KG1 (cell line): ENCODE data around the gene TMEM39B.
A peak's percentile ranks its signal among the peaks of the same experiment; 100 is the strongest.
"Not testable (repeated sequence)": the region's sequence is repeated elsewhere in the genome, so short reads cannot be mapped to it uniquely, and the experiment has no call there.

Experiments used
- DNase-seq: peaks from one replicate; lab custom pipeline; 2025; lab: John Stamatoyannopoulos, UW

Gene TMEM39B

DNA sequence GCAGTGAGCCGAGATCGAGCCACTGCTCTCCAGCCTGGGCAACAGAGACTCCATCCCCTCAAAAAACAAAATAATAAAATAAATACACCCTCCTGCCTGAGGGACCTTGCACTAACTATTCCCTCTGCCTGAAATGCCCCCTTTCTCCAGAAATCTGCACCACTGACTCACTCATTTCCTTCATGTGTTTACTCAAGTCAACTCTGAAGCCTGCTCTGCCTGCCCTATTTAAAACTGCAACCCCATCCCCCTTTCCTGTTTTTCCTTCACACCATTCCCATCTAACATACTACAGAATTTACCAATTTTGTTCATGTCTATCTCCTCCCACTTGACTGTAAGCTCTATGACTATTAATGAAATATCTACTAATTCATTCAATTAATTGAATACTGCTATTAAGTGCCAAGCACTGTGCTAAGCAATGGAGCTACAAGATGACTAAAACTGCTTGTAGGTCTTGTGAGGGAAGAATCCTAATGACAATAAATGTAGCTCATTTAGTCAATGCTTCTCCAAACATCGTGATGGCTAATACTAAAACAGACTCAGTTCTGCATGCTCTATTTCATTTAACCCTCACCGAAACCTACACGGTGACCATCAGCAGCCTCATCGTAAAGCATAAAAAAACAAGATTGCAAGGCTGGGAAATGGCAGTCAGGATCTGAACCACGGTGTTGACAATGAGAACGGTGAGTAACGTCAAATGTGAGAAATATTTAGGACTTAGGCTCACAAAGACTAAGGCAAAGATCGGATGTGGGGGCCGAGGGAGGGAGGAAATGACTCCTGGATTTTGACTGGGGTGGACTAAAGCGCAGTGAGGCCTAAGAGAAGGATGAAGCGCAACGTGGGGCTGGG lies 749 bp upstream of the TMEM39B start:
- DNase-seq, result peak; percentile 28

DNA sequence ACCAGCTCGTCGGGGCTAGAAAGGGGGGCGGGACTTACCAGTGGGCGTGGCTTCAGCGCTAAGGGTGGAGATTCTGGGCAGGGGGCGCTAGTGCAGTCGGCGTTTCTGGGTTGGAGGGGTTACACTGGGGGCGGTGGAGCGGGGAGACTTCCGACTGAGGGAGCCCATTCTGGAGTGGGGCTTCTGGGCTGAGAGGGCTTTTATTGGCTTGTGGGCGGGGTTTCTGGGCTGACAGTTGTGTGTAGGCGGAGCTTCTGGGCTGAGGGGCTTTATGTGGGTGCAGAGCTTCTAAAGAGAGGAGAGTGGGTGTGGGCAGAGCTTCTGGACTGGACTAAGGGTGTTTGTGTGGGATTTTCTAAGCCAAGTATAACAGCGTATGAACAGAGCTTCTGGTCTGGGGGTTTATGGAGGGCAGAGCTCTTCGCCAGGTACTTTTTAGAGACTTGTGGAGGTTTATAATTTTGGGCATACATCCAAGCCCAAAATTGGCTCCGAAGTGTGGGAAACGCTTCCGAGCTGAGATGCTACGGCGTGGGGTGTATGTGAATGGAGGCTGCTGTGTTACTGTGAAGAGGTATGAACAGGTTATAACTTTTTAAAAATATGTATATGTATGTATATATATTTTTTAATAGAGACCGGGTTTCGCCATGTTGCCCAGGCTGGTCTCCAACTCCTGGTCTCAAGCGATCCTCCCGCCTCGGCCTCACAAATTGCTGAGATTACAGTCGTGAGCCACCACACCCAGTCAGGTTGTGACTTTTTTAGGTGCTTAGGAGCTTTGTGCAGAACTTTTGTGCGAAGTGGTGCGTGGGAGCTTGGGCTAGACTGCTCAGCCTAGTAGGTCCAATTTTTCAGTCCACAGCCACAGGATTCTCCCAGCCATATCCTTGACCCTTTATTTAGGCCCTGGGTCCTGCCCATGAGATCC lies 825 bp downstream of the TMEM39B start:
- DNase-seq, result peak; percentile 61

DNA sequence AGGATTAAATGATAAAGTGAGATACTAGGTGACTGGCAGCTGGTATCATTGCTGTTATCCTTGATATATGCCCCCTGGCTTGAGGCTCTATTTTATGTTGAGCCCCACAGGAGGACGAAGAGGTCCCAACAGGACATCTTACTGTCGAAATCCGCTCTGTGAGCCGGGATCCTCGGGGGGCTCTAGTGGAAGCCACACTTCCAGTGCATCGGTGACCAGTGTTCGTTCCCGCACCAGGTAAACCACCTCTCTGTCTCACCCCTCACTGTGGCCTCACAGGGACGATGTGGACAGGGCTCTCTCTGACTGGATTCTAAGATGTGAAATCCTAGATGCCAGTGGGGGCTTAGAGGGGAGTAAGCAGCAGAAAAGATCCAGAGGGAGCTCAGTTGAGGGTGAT lies 2.1 kb downstream of the TMEM39B start:
- no peak for DNase-seq

GRCh38 chr1:32077451-32077850 lies 4.7 kb downstream of the TMEM39B start:
- no peak for DNase-seq

GRCh38 chr1:32082022-32082421 lies 9.3 kb downstream of the TMEM39B start:
- DNase-seq, result no peak

GRCh38 chr1:32086381-32086780 lies 13.6 kb downstream of the TMEM39B start:
- DNase-seq, result not testable (repeated sequence)

- DNase-seq, result no peak
These were observed 18.4 kb downstream of the TMEM39B start for GRCh38 chr1:32091176-32091575.

DNA sequence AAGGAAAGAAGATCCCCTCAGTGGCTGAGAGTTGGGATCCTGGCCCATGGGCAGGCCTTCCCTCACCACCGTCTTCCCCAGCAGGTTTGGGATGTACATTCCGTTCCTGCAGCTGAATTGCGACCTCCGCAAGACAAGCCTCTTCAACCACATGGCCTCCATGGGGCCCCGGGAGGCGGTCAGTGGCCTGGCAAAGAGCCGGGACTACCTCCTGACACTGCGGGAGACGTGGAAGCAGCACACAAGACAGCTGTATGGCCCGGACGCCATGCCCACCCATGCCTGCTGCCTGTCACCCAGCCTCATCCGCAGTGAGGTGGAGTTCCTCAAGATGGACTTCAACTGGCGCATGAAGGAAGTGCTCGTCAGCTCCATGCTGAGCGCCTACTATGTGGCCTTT lies 18.9 kb downstream of the TMEM39B start:
- DNase-seq, result no peak

DNA sequence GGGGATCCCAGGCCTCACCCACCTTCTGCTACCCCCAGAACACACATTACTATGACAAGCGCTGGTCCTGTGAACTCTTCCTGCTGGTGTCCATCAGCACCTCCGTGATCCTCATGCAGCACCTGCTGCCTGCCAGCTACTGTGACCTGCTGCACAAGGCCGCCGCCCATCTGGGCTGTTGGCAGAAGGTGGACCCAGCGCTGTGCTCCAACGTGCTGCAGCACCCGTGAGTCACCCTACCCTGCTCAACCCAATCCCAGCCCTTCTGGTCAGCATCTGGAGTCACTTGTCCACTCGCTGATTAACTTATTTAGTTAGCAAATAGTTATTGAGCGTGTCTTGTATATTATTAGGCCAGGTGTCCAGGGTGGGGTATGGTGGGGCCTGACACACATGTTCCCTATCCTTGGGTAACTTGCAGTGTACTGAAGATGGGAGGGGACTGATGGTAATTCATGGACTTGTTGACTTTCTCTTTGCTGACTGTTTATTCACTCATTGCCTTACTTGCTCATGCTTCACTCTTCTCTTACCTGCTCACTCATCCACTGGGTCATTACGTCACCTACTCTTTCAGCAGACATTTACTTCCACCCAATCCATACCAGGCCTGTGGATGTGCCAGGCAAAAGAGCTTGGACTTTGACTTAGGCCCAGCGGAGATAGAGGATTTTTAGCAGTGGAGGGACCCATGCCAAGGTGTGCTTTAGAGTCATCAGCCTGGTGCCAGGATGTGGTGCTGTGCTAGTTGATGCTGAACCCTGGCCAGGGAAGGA lies 22.2 kb downstream of the TMEM39B start:
- DNase-seq, result no peak

DNA sequence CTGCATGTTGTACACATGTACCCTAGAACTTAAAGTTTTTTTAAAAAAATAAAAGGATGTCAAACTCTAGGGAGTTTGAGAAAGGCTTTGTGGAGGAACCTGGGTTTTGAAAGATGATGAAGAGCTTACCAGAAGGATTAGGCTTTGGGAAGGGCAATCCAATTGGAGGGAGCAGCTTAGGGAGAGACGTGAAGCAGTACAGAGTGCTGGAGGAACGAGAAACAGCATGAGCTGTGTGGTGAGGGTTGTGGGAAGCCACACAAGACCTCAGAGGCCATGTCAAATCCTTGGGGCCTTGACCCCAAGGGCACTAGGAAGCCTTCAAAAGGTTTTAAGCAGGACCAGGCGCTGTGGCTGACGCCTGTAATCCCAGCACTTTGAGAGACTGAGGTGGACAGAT lies 26.7 kb downstream of the TMEM39B start:
- no peak for DNase-seq

DNA sequence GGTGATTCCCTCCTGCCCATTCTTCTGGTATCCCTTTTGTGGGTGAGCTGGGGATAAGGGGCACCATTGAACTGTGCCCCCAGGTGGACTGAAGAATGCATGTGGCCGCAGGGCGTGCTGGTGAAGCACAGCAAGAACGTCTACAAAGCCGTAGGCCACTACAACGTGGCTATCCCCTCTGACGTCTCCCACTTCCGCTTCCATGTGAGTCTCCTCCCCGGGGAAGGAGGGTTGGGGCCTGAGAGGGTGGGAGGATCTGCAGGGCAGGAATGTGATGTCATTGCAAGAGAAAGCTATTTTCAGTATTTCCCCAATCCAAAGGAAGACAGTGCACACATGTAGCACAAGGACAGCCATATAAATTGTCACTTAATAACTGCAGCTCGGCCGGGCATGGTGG lies 27.6 kb downstream of the TMEM39B start:
- no peak for DNase-seq

GRCh38 chr1:32100807-32101708 lies 28.3 kb downstream of the TMEM39B start:
- no peak for DNase-seq

- no peak for DNase-seq
These were observed 31.4 kb downstream of the TMEM39B start for GRCh38 chr1:32104127-32104526.

DNA sequence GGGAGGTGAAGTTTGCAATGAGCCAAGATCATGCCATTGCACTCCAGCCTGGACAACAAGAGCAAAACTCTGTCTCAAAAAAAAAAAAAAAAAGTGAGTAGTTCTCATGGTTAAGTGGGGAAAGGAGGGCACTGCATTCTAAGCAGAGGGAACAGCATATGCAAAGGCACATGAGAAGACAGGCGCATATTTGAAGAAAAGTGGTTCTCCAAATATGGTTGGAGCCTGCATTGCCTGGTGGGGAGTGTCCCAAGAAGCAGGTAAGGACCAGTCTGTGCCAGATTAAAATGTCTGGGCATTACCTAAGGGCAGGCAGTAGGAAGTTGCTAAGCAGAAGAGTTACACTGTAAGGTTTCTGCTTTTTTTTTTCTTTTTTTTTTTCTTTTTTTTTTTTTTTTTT lies 32.6 kb downstream of the TMEM39B start:
- no peak for DNase-seq

DNA sequence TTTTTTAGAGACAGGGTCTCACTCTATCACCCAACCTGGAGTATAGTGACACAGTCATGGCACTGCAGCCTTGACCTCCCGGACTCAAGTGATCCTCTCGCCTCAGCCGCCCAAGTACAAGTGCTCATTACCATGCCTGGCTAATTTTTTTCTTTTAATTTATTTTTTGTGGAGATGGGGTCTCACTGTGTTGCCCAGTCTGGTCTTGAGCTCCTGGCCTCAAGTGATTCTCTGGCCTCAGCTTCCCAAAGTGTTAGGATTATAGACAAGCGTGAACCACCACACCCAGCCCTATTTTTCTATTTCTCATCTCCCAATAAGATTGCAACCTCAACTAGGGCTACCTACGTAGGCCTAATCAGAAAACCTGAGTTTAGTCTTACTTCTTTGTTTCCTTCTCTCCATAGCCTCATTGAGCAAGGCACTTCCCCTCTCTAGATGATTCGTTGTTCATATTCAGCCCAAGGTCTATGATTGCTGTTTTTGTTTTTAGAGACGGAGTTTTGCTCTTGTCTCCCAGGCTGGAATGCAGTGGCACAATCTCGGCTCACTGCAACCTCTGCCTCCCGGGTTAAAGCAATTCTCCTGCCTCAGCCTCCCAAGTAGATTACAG lies 34.0 kb downstream of the TMEM39B start:
- DNase-seq, result no peak

GRCh38 chr1:32107742-32108661 lies 35.3 kb downstream of the TMEM39B start, which contains the start of gene KPNA6:
Gene KPNA6 (plus strand): TSS chr1:32108056. CDS start chr1:32108131, 75 bp downstream.
- peak; percentile 71 for DNase-seq

- no peak for DNase-seq
These were observed 38.4 kb downstream of the TMEM39B start for GRCh38 chr1:32111040-32111623.

DNA sequence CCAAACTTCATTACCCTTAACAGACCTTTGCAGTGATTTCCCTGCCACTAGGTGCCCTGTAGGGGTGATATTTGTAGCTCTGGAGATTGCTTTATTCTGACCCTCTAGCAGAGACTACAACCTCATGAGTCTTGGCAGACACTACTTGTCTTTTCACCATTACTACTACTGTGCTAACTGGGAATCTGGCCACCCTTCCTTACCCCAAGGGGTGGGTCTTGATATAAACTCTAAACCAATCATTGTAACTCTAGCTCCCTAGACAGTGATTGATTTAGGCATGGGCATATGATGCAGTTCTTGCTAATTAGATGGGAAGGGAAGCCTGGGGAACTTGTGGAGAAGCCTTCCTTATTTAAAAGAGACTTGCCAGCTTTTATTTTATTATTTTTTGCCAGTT lies 39.0 kb downstream of the TMEM39B start:
- DNase-seq, result no peak

DNA sequence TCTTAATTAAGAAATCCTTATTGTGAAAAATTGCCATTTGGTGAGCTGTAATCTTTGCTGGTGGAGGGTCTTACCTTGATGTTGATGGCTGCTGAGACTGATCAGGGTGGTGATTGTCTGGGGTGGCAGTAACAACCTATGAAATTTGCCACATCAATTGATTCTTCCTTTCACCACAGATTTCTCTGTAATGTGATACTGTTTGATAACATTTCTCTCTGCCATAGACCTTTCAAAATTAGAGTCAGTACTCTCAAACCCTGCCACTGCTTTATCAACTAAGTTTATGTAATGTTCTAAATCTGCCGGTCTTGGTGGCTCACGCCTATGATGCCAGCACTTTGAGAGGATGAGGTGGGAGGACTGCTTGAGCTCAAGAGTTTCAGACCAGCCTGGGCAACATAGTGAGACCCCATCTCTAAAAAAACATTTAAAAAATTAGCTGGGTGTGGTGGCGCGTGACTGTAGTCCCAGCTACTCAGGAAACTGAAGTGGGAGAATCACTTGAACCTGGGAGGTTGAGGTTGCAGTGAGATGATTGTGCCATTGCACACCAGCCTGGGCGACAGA lies 40.2 kb downstream of the TMEM39B start:
- DNase-seq, result no peak
